Measurements from ENCODE around the gene MARCHF2. TPM values are rescaled to one million over a fixed set of nuclear protein-coding genes. Genes with fewer than 3 reads are reported as not detected.
A peak's percentile ranks its signal among the peaks of the same experiment; 100 is the strongest.

Gene MARCHF2
- total RNA-seq, 2 donors from 2014 or later = 222 to 270 TPM

DNA sequence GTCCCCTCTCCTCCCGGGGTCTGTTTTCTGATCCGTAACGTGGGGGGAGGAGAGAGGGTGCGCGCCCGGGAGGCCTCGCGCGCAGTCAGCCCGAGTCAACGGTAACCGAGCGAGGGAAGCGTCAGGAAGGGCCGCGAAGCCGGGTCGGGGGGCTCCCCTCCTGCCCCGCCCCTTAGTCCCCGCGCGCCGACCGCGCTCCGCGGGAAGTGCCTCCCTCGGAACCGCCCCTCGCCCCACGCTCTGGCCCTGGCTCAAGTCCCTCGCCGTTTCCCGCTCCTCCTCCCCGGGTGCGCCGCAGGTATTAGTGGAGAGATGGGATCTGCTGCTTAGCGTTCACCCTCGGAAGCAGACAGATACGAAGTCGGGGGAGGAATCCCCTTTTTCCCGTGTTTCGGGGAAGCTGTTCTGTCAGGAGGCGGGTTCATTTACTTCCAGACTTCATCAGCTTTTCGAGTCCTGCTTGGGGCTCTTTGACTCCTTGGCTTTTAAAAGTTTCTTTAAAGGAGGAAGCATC is 32.4 kb downstream of the MARCHF2 start:
- DNase-seq (ENCODE audit: low spot score) = no peak
- Histone ChIP-seq H3K36me3 (peaks cover 9% of the 10 kb centered on the region), H3K4me3 (peak overlapping the region; percentile 86 to 99), H3K27me3 (no peaks in the 10 kb centered on the region), H3K27ac (peak overlapping the region; percentile 93 to 99), H3K9me3 (no peaks in the 10 kb centered on the region), H3K4me1 (peaks cover 0 to 51% of the 10 kb centered on the region in 2 donors)
- TF ChIP-seq, protein P1, sequence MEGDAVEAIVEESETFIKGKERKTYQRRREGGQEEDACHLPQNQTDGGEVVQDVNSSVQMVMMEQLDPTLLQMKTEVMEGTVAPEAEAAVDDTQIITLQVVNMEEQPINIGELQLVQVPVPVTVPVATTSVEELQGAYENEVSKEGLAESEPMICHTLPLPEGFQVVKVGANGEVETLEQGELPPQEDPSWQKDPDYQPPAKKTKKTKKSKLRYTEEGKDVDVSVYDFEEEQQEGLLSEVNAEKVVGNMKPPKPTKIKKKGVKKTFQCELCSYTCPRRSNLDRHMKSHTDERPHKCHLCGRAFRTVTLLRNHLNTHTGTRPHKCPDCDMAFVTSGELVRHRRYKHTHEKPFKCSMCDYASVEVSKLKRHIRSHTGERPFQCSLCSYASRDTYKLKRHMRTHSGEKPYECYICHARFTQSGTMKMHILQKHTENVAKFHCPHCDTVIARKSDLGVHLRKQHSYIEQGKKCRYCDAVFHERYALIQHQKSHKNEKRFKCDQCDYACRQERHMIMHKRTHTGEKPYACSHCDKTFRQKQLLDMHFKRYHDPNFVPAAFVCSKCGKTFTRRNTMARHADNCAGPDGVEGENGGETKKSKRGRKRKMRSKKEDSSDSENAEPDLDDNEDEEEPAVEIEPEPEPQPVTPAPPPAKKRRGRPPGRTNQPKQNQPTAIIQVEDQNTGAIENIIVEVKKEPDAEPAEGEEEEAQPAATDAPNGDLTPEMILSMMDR (IDR thresholded peaks at IDR 0.05) = no peak

DNA sequence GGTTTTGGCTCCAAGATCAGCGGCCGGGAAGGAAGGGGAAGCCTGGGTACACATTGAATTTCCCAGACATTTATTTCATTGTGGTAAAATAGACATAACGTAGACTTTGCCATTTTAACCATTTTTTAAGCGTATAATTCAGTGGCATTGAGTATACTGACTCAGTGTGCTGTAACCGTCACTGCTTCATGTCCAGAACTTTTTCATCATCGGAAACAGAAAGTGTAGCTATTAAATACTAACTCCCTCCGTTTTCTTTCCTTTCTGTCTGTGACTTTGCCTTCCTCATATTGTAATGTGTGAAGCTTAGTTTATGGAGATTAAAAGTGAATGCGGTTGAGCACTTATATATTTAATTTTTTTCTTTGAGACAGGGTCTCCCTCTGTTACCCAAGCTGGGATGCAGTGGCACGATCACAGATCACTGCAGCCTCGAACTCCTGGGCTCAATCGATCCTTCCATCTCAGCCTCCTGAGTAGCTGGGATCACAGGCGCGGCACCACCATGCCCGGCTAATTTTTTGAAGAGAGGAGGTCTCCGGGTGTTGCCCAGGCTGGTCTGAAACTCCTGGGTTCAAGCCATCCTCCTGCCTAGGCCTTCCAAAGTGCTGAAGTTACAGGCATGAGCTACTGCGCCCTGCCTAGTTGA is 33.1 kb downstream of the MARCHF2 start:
- Histone ChIP-seq H3K27ac (peak overlapping the region; percentile 93 to 99), H3K9me3 (no peaks in the 10 kb centered on the region), H3K4me3 (peak overlapping the region; percentile 86 to 99), H3K27me3 (no peaks in the 10 kb centered on the region), H3K4me1 (peaks cover 0 to 55% of the 10 kb centered on the region in 2 donors), H3K36me3 (peaks cover 9% of the 10 kb centered on the region)
- TF ChIP-seq, protein P1 (IDR thresholded peaks at IDR 0.05) = no peak
- DNase-seq (ENCODE audit: low spot score) = no peak

DNA sequence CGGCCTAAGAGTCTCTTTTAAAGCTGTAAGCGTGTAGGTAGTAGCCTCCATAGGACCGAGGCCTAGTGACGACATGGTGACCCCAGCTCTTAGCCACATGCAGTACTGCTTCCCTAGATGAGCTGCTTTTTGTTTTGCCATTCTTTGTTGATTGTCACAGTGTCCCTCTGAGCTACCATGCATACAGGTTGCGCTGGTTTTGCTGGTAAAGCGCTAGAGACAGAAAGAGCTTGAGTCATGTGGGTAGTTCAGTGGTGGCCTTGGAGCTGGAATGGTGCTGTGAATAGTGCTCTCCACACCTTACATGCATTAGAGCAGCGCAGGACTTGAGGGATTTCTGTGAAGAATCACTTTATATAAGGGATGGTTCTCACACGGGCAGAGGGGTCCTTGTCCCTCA is 36.7 kb downstream of the MARCHF2 start:
- H3K4me1 ChIP-seq = peaks cover 0 to 87% of the 10 kb centered on the region in 2 donors
- TF ChIP-seq, protein P1 (IDR thresholded peaks at IDR 0.05) = no peak
- no peak overlapping the region for H3K27ac ChIP-seq
- no peak overlapping the region for H3K4me3 ChIP-seq
- no peaks in the 10 kb centered on the region for H3K9me3 ChIP-seq
- DNase-seq (ENCODE audit: low spot score) = no peak
- no peaks in the 10 kb centered on the region for H3K27me3 ChIP-seq
- peaks cover 9% of the 10 kb centered on the region for H3K36me3 ChIP-seq

DNA sequence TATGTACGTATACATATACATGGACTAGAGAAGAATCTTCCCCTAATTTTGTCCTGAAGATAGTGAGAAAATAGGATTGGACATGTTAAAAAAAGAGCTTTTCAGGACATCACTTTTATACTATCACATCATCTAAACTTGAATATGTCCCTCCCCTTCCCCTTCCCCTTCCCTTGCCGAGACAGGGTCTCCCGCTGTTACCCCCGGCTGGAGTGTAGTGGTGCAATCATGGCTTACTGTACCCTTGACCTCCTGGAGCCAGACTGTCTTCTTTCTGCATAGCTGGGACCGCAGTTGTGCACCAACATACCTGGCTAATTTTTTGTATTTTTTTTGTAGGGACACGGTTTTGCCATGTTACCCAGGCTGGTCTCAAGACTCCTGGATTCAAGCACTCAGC is 38.3 kb downstream of the MARCHF2 start:
- no peak for DNase-seq (ENCODE audit: low spot score)
- peaks cover 0 to 88% of the 10 kb centered on the region in 2 donors for H3K4me1 ChIP-seq
- no peaks in the 10 kb centered on the region for H3K9me3 ChIP-seq
- TF ChIP-seq, protein P1 (IDR thresholded peaks at IDR 0.05) = no peak
- H3K4me3 ChIP-seq = no peak overlapping the region
- no peaks in the 10 kb centered on the region for H3K27me3 ChIP-seq
- H3K36me3 ChIP-seq = peaks cover 21% of the 10 kb centered on the region
- H3K27ac ChIP-seq = no peak overlapping the region

DNA sequence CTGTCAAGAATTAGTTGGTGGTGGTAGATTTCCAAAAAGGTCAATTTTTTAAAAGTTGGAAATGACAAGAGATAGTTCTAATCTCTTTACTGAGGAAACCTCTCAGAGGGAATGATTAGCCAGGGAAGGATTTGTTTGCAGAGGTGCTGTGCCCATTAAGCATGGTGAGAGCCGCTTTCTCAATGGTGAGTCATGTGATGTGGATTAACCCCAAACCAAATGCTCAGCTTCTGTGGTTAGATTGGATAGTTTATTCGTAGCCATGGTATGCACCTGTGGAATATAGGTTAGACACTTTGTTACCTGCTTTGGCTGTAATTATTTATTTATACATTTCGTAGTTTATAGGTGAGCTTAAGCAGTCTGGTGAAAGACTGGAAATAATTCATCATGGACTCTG is 38.8 kb downstream of the MARCHF2 start:
- Histone ChIP-seq H3K27ac (no peak overlapping the region), H3K9me3 (no peaks in the 10 kb centered on the region), H3K27me3 (no peaks in the 10 kb centered on the region), H3K4me3 (no peak overlapping the region), H3K4me1 (peaks cover 0 to 88% of the 10 kb centered on the region in 2 donors), H3K36me3 (peaks cover 21% of the 10 kb centered on the region)
- no peak for DNase-seq (ENCODE audit: low spot score)
- TF ChIP-seq, protein P1 (IDR thresholded peaks at IDR 0.05) = no peak

Measured in right atrium auricular region (tissue), 2 donors.